ENCODE results near the gene CCL2.
A peak's percentile ranks its signal among the peaks of the same experiment; 100 is the strongest.

Gene CCL2

GRCh38 chr17:34275881-34276280 is 20.8 kb downstream of the CCL2 start:
- no peak for DNase-seq

GRCh38 chr17:34276826-34277225 is 21.7 kb downstream of the CCL2 start:
- DNase-seq: no peak

GRCh38 chr17:34283571-34283970 is 28.5 kb downstream of the CCL2 start:
- DNase-seq: no peak

- DNase-seq: no peak
Observed at GRCh38 chr17:34285286-34285792, 30.3 kb downstream of the CCL2 start, which contains the start of gene CCL11. CCL11 (plus strand) TSS chr17:34285742; CDS start chr17:34285809, 67 bp downstream.

GRCh38 chr17:34287875-34288274 is 32.8 kb downstream of the CCL2 start:
- DNase-seq: no peak

GRCh38 chr17:34290586-34290985 is 35.5 kb downstream of the CCL2 start:
- DNase-seq: no peak

GRCh38 chr17:34291721-34292348 is 36.8 kb downstream of the CCL2 start:
- no peak for DNase-seq

- DNase-seq: no peak
Observed at GRCh38 chr17:34299027-34299426, 43.9 kb downstream of the CCL2 start.

GRCh38 chr17:34299956-34300577 is 45.0 kb downstream of the CCL2 start:
- DNase-seq: no peak

- DNase-seq: no peak
Observed at GRCh38 chr17:34300652-34301370, 45.7 kb downstream of the CCL2 start.

- no peak for DNase-seq
Observed at GRCh38 chr17:34301986-34302385, 46.9 kb downstream of the CCL2 start.

- DNase-seq: no peak
Observed at GRCh38 chr17:34302636-34303035, 47.6 kb downstream of the CCL2 start.

GRCh38 chr17:34303606-34304005 is 48.5 kb downstream of the CCL2 start:
- no peak for DNase-seq

- DNase-seq: no peak
Observed at GRCh38 chr17:34305061-34305460, 50.0 kb downstream of the CCL2 start.

- DNase-seq: no peak
Observed at GRCh38 chr17:34305606-34306005, 50.5 kb downstream of the CCL2 start.

- peak in 1 of 2 experiments; percentile 1 for DNase-seq
Observed at GRCh38 chr17:34306466-34306865, 51.4 kb downstream of the CCL2 start.

Data from NCI-H446 (cell line).